GM04503 (cell line): ENCODE measurements around the gene SLC25A6.
"Not testable (repeated sequence)": the region's sequence is repeated elsewhere in the genome, so short reads cannot be mapped to it uniquely, and the experiment has no call there.

Experiments
- DNase-seq: peaks from one replicate; pipeline ENCODE4 v3.0.0-alpha.2; 2012; ENCODE audit warnings: low read depth

Gene SLC25A6

GRCh38 chrX:1389993-1390285 is 2.0 kb downstream of the SLC25A6 start:
- no peak for DNase-seq

GRCh38 chrX:1389181-1389992 is 2.5 kb downstream of the SLC25A6 start:
- no peak for DNase-seq

GRCh38 chrX:1388651-1389050 is 3.3 kb downstream of the SLC25A6 start:
- no peak for DNase-seq

- no peak for DNase-seq
These were observed 4.7 kb downstream of the SLC25A6 start for GRCh38 chrX:1387141-1387776.

- no peak for DNase-seq
These were observed 5.4 kb downstream of the SLC25A6 start for GRCh38 chrX:1386338-1387127.

GRCh38 chrX:1385253-1386223 is 6.4 kb downstream of the SLC25A6 start:
- DNase-seq = no peak

- no peak for DNase-seq
These were observed 7.2 kb downstream of the SLC25A6 start for GRCh38 chrX:1384658-1385252.

GRCh38 chrX:1380672-1381233 is 11.2 kb downstream of the SLC25A6 start:
- no peak for DNase-seq

- DNase-seq = no peak
These were observed 13.6 kb downstream of the SLC25A6 start for GRCh38 chrX:1378306-1378759.

- no peak for DNase-seq
These were observed 23.6 kb downstream of the SLC25A6 start for GRCh38 chrX:1368385-1368698.

GRCh38 chrX:1366363-1366762 is 25.6 kb downstream of the SLC25A6 start:
- not testable (repeated sequence) for DNase-seq

- DNase-seq = no peak
These were observed 30.0 kb downstream of the SLC25A6 start for GRCh38 chrX:1361910-1362309.

GRCh38 chrX:1361275-1361674 is 30.6 kb downstream of the SLC25A6 start:
- DNase-seq = no peak

- DNase-seq = no peak
These were observed 31.7 kb downstream of the SLC25A6 start for GRCh38 chrX:1360171-1360570.

GRCh38 chrX:1359477-1359873 is 32.4 kb downstream of the SLC25A6 start:
- no peak for DNase-seq

GRCh38 chrX:1358793-1359476 is 33.0 kb downstream of the SLC25A6 start:
- DNase-seq = no peak

- DNase-seq = no peak
These were observed 33.9 kb downstream of the SLC25A6 start for GRCh38 chrX:1357993-1358392.

GRCh38 chrX:1355131-1356046 is 36.5 kb downstream of the SLC25A6 start:
- DNase-seq = no peak
